NOMO-1 treated with dmso at 0.1 percent for 144 hours (cell line): Measurements from ENCODE around the gene KAT2B.
A peak's percentile ranks its signal among the peaks of the same experiment; 100 is the strongest.

ENCODE experiments used
- DNase-seq: peaks from one replicate; lab custom pipeline; 2025; ENCODE audit not compliant: unreplicated experiment; lab: John Stamatoyannopoulos, UW

The KAT2B gene

DNA sequence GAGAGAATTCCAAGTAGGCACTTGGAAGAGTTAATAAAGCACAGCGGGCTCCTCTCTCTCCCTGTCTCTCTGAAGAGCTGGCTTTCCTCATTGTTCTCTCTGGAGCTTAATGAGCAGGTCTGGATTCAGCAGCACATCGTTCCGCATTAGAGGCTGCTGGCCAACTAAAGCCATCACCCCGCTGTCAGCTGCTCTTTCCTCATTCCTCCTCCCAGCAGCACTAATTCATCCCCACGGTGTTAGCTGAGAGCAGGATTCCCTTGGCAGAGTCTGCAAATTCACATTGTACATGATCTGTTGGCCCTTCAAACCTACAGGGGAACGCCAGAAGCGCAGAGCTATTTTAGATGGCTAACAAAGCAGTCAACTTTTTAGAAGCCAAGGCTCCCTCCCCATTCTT is 101.6 kb downstream of the KAT2B start:
- no peak for DNase-seq

DNA sequence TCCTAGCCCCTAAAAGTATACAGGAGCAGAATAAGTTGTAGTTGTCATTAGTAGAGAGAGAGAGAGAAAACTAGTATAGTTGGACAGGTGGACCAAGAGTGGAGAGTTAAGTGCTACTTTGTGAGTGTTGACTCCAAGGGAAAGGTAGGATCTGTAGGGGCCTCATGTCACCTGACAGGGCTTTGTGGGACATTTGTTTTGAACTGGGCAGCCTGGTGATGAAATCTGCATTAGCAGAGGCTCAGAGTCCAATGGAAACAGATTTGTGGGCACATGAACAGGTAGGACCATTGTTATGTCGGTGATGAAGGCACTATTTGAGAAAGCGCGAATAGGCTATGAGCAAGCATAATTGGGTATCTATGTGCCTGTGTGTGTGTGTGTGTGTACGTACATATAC is 102.3 kb downstream of the KAT2B start:
- DNase-seq, result no peak

DNA sequence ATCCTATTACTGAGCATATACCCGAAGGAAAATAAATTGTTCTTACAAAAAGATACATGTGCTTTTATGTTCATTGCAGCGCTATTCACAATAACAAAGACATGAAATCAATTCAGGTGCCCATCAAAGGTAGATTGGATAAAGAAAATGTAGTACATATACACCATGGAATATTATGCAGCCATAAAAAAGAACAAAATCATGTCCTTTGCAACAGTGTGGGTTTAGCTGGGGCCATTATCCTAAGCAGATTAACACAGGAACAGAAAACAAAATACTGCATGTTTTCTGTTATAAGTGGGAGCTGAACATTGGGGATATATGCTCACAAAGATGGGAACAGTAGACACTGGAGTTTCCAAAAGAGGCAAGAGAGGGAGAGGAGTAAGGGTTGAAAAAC is 103.3 kb downstream of the KAT2B start:
- no peak for DNase-seq

- DNase-seq, result no peak
These were observed 105.6 kb downstream of the KAT2B start for GRCh38 chr3:20145874-20146273.

- DNase-seq, result no peak
These were observed 106.1 kb downstream of the KAT2B start for GRCh38 chr3:20146301-20146700.

DNA sequence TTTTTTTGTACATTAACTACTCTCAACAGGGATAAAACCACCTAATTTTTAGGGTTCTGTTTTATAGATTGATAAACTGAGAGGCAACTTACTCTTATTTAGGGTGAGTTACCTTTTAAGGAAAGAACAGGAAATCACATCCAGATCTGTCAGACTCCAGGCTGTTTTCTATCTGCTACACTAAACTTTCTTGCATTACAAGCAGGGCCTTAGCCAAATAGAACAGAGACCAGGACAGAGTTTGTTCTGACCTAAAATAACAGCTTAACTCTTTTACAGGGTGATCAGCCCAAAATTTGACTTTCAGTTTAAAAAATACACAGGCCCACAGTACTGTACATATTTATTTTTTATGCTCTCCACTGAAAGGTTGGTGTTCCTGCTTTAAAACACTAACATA is 107.1 kb downstream of the KAT2B start:
- DNase-seq, result no peak

- no peak for DNase-seq
These were observed 108.2 kb downstream of the KAT2B start for GRCh38 chr3:20148466-20148865.

DNA sequence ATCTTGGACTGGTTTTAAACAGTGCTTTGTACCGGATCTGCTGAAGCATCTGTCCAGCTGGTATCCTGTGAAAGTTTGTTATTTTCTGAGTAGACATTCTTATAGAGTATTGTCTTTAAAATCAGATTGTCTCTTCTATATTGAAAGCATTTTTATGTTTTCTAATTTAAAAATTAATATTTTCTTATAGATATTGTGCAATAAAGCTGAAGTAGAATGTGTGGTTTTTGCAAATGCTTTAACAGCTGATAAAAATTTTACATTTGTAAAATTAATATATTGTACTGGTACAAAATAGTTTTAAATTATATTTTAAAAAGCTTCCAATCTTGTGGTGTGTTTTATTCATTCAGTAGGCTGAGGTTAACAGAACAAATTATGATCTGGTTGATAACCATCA is 113.8 kb downstream of the KAT2B start:
- DNase-seq, result no peak

GRCh38 chr3:20154928-20155327 is 114.7 kb downstream of the KAT2B start:
- no peak for DNase-seq

- no peak for DNase-seq
These were observed 120.0 kb downstream of the KAT2B start for GRCh38 chr3:20160230-20160629.

DNA sequence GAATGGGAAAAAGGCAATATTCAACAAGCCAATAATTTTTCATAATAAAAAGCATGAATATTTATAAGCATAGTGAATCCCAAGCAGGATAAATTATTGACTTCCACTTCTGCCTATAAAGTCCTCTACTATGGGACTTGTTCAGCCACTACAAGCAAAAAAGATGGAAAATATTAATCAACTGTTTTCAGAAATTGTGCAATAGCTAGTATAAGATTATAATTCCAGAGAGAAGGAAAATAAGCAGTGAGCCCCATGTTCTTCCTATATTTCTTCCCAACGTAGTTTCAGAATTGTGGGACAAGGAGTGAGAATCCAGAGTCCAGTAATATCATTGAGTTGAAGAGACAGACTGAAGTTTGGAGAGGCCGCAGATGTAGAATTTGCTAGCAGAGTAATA is 121.5 kb downstream of the KAT2B start:
- DNase-seq, result no peak

DNA sequence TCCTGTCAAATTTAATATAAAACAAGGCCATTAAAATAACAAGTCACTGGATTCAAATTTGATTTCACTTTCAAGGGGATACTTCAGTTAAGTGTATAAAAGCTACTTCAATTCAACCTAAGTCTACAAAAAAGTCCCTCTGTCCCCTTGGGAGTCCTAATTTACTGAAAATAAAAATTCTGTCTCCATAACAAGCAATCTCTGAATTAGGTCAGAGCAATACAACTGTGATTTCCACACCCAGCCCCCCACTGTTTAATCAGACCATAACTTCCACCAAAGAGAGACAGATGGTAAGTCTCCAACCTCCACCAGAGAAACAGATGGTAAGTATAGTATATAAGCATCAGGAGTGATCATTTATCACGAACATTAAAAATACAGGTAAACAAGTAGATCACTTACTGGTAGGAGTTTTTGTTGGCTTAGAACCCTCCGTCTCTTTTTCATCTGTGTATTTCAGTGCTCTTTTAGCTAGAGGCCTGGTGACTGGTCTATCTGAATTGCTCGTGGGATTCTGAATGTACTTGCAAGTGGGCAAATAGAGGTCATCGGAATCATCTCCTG is 133.7 kb downstream of the KAT2B start:
- DNase-seq, result no peak

DNA sequence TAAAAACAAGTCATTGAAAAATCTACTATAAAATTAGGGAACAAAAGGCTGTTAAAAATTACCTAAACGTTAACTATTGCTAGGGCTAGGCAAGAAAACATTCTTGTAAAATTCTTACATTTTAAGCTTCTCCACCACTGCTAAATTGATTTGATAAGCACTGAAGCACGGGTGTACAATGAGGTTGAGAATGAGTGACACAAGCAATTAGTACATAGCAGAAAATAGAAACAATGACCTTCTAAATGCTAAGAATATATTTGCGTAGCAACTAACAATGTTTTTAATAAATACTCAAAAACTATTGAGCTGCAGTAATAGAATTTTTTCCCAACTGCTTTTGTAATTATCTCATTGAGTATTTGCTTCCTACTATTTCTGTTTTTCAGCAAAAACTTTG is 141.0 kb downstream of the KAT2B start:
- no peak for DNase-seq

- no peak for DNase-seq
These were observed 142.0 kb downstream of the KAT2B start for GRCh38 chr3:20182206-20182605.

GRCh38 chr3:20185331-20185678 is 145.1 kb downstream of the KAT2B start:
- DNase-seq, result no peak

GRCh38 chr3:20185679-20186599 is 145.7 kb downstream of the KAT2B start, which contains the start of gene SGO1:
Gene SGO1, minus strand, starts transcription at chr3:20186206. Its CDS starts 2,179 bp downstream, at chr3:20184027.
- peak; percentile 99 for DNase-seq

- DNase-seq, result no peak
These were observed 146.4 kb downstream of the KAT2B start for GRCh38 chr3:20186600-20187004.

- DNase-seq, result no peak
These were observed 150.7 kb downstream of the KAT2B start for GRCh38 chr3:20190991-20191390.

GRCh38 chr3:20194793-20195460 is 154.7 kb downstream of the KAT2B start:
- no peak for DNase-seq

- DNase-seq, result no peak
These were observed 157.5 kb downstream of the KAT2B start for GRCh38 chr3:20197775-20198174.

- no peak for DNase-seq
These were observed 160.9 kb downstream of the KAT2B start for GRCh38 chr3:20201143-20201542.
